Natural killer cell treated with Interleukin-12 subunit alpha and Interleukin-12 subunit beta and Interleukin-15 and Interleukin-18, amount 100 ng/mL, for 72 hours (primary cell): Measurements from ENCODE around the gene NMNAT2. TPM values are rescaled to one million over a fixed set of nuclear protein-coding genes. Genes with fewer than 3 reads are reported as not detected.
"Not testable (repeated sequence)": the region's sequence is repeated elsewhere in the genome, so short reads cannot be mapped to it uniquely, and the experiment has no call there.

Experiments
- ATAC-seq, 2 donors: fragments of 150-1000 bp; cut with Tn5 transposase in 1 of 2; sonication (Bioruptor Pico), chemical (Tn5 transposase) in 1 of 2; 2 replicates each; pipeline ENCODE4 v1.10.0; 2021
- DNase-seq: peaks from one replicate; pipeline ENCODE4 v3.0.0; 2022; ENCODE audit warnings: low spot score
- H3K27ac Mint-ChIP-seq, 2 donors: 1 replicate in 1 of 2; 2 replicates in 1 of 2; pipeline ENCODE4 v1.8.0; 2022; ENCODE audit warnings: mixed read lengths in 2 of 2, mild to moderate bottlenecking in 1 of 2, moderate library complexity in 1 of 2
- H3K27me3 Mint-ChIP-seq, 2 donors: 1 replicate in 1 of 2; 2 replicates in 1 of 2; pipeline ENCODE4 v1.8.0; 2022; ENCODE audit warnings: mixed read lengths in 2 of 2
- H3K36me3 Mint-ChIP-seq: one replicate; pipeline ENCODE4 v1.8.0; 2022; ENCODE audit warnings: mixed read lengths
- H3K4me1 Mint-ChIP-seq, 2 donors: 1 replicate in 1 of 2; 2 replicates in 1 of 2; pipeline ENCODE4 v1.8.0; 2022; ENCODE audit warnings: low read depth in 2 of 2, mixed read lengths in 2 of 2, mild to moderate bottlenecking in 1 of 2
- H3K4me3 Mint-ChIP-seq: one replicate; pipeline ENCODE4 v1.8.0; 2022; ENCODE audit warnings: mixed read lengths
- H3K9me3 Mint-ChIP-seq: 2 replicates; pipeline ENCODE4 v1.8.0; 2022; ENCODE audit warnings: mixed read lengths
- total RNA-seq, 2 donors: library from RNA; stranded (reverse); gene quantifications; one replicate each; pipeline ENCODE4 v1.2.3, GENCODE V29; 2022

The NMNAT2 gene
- total RNA-seq, 2 donors from 2014 or later, result not detected

DNA sequence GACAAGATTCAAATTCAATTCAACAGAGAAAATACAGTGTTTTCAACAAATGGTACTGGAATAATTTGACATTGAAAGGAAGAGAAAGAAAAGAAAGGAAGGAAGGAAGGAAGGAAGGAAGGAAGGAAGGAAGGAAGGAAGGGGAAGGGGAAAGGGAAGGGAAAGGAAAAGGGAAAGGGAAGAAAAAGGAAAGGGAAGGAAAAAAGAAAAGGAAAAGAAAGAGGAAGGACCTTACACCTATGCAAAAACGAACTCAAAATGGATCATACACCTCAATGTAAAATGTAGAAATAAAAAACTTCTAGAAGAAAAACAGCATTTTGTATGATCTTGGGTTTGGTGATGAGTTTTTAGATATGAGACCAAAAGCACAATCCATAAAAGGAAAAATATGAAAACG lies 19.9 kb upstream of the NMNAT2 start:
- ATAC-seq, result no peak
- no peaks in the 10 kb centered on the region for H3K4me1 Mint-ChIP-seq

DNA sequence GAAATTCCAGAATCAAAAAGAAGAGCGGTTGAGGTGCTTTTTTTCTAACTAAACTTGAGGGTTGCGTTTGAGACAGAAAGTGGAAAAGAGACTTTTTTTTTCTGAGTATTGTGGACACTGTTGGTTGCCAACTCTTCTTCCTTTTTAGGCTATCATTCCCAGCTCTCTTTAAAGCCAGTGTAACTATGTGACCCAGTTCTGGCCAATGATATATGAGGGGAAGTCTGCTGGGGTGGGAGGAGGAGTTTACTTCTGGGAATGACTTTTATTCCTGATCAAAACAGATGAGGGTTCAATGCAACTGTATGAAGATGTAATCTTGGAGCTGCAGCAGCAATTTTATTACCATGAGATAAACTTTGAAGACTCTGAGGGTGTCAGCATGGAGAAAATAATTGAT lies 17.3 kb upstream of the NMNAT2 start:
- Mint-ChIP-seq H3K4me1 (peaks cover 0 to 5% of the 10 kb centered on the region in 2 donors), H3K9me3 (no peaks in the 10 kb centered on the region), H3K36me3 (no peaks in the 10 kb centered on the region), H3K4me3 (no peak overlapping the region), H3K27ac (no peak overlapping the region), H3K27me3 (peaks cover 25 to 46% of the 10 kb centered on the region in 2 donors)
- no peak for DNase-seq
- ATAC-seq, result no peak

More for the DNA sequence above, 19.9 kb upstream of the NMNAT2 start:
- Mint-ChIP-seq H3K36me3 (no peaks in the 10 kb centered on the region), H3K9me3 (no peaks in the 10 kb centered on the region), H3K27me3 (peaks cover 31 to 33% of the 10 kb centered on the region in 2 donors), H3K27ac (no peak overlapping the region), H3K4me3 (no peak overlapping the region)
- DNase-seq, result no peak

DNA sequence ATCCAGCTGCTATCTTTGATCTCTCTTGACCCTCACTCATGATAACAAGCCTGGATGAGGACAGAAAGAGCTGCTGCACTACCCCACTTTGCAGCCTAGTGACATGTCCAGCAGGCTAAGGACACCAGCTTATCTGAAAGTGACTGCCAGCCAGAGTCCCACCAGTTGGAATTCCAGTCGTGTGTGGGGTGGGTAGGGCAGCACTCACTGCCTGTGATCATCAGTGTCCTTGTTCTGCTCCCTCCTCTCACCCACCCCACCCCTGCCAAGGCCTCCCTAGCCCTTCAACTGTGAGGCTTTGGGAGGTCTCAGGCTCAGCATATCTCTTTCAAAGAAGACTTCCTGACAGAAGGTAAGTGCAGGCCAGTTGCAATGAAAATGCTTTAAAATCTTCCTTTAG lies 15.5 kb upstream of the NMNAT2 start:
- no peak overlapping the region for H3K27ac Mint-ChIP-seq
- no peaks in the 10 kb centered on the region for H3K9me3 Mint-ChIP-seq
- H3K36me3 Mint-ChIP-seq, result no peaks in the 10 kb centered on the region
- ATAC-seq (no peak), DNase-seq (no peak)
- H3K4me1 Mint-ChIP-seq, result peaks cover 0 to 5% of the 10 kb centered on the region in 2 donors
- H3K27me3 Mint-ChIP-seq, result peaks cover 24 to 52% of the 10 kb centered on the region in 2 donors
- H3K4me3 Mint-ChIP-seq, result no peak overlapping the region

DNA sequence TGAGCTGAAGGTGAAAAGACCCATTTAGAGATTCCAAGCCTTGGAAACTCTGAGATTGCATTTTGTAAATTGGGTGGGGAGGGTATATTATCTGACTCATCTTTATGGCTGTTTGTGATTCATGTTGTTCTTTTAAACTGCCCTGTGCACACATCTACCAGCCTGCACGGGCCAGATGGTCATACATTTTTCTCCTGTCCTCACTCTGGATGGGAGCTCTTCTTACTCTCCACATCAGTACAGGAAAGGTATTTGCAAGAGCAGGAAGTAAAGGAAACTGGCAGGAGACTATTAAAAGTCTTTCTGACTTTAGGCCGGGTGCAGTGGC lies 14.3 kb upstream of the NMNAT2 start:
- no peak overlapping the region for H3K27ac Mint-ChIP-seq
- no peaks in the 10 kb centered on the region for H3K9me3 Mint-ChIP-seq
- H3K4me3 Mint-ChIP-seq, result no peak overlapping the region
- peaks cover 22 to 45% of the 10 kb centered on the region in 2 donors for H3K27me3 Mint-ChIP-seq
- ATAC-seq (no peak), DNase-seq (no peak)
- H3K36me3 Mint-ChIP-seq, result no peaks in the 10 kb centered on the region
- peaks cover 0 to 5% of the 10 kb centered on the region in 2 donors for H3K4me1 Mint-ChIP-seq

DNA sequence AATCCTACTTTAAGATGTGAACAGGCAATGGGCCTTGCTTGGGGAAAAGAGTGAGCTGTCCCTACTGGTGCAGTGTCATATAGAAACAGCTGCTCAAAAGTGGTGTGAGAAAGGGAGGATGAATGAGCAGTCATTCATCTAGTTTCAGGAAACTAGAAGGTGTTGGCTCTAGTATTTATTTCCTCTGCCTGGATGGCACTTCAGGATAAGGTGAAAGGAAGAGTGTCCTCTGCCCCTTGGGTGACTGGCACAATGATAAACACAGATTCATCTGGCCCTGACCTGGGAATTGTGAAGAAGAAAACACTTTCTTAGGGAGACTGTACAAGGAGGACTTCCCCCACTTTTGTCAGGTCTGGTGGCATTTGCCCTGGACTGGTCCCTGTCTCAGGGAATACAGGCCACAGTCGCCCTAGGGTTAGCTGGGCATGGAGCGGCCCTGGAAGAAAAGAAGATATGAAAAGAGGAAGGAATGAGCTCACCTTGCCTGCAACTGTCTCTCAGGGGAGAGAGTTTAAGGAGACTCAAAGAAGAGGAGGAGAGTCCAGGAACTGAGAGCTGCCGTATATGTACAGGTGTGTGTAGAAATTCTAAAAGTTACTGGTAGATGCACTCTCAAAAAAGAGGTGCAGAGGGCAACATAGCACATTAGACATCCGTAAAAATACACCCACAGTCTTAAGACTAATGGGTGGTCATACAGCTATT lies 13.8 kb upstream of the NMNAT2 start:
- H3K4me1 Mint-ChIP-seq, result peaks cover 0 to 5% of the 10 kb centered on the region in 2 donors
- DNase-seq (no peak), ATAC-seq (peak in 1 of 2 donors; percentile 24)
- H3K36me3 Mint-ChIP-seq, result no peaks in the 10 kb centered on the region
- H3K9me3 Mint-ChIP-seq, result no peaks in the 10 kb centered on the region
- H3K27ac Mint-ChIP-seq, result no peak overlapping the region
- H3K4me3 Mint-ChIP-seq, result no peak overlapping the region
- H3K27me3 Mint-ChIP-seq, result peaks cover 22 to 45% of the 10 kb centered on the region in 2 donors

DNA sequence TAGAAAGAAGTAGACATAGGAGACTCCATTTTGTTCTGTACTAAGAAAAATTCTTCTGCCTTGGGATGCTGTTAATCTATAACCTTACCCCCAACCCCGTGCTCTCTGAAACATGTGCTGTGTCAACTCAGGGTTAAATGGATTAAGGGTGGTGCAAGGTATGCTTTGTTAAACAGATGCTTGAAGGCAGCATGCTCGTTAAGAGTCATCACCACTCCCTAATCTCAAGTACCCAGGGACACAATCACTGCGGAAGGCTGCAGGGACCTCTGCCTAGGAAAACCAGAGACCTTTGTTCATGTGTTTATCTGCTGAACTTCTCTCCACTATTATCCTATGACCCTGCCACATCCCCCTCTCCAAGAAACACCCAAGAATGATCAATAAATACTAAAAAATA lies 9.4 kb upstream of the NMNAT2 start:
- ATAC-seq, H3K27ac Mint-ChIP-seq, H3K36me3 Mint-ChIP-seq, H3K4me3 Mint-ChIP-seq, H3K9me3 Mint-ChIP-seq, H3K4me1 Mint-ChIP-seq, DNase-seq: not testable (repeated sequence)
- peaks cover 24 to 43% of the 10 kb centered on the region in 2 donors for H3K27me3 Mint-ChIP-seq

DNA sequence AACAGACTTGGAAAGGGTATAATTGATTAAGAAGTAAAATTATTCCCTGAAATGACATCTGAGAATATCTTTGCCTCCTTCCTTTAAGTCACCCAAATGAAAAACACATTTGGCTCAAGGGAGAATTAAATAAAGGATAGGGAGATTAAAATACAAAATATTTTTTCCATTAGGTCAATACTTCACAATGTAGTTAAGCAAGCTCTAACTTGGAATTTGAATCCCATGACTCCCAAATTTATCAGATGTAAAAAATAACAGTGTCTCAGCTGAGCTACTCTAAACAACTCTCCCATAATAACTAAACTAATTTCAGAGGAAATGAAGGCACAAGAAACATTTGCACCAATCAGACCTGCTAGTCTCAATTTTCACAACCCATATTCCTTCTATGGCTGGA lies 6.5 kb upstream of the NMNAT2 start:
- Mint-ChIP-seq H3K9me3 (peaks cover under 1% of the 10 kb centered on the region), H3K4me1 (no peaks in the 10 kb centered on the region), H3K27me3 (peaks cover 35 to 48% of the 10 kb centered on the region in 2 donors), H3K4me3 (no peak overlapping the region), H3K36me3 (no peaks in the 10 kb centered on the region), H3K27ac (no peak overlapping the region)
- ATAC-seq, result no peak
- DNase-seq, result no peak

DNA sequence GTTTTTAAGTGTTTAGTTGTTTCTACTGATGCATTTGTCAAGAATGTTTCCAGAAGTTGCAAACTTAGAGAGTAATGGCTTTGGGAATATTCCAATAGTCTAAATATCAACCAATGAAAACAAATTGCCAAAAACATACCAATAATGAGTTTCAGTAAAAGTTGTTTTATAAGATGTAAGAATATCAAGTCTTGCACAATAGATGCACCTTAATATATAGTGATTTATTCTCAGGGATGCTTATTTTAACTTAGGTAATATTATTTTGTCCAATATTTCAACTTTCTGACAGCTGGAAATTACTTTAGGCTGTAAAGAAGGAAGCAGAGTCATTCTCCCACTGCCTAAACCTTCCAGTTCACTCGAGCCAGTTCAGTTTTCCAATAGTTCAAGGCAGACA lies 5.4 kb upstream of the NMNAT2 start:
- peaks cover 2 to 3% of the 10 kb centered on the region in 2 donors for H3K4me1 Mint-ChIP-seq
- no peak overlapping the region for H3K27ac Mint-ChIP-seq
- H3K36me3 Mint-ChIP-seq, result peaks cover 4% of the 10 kb centered on the region
- DNase-seq (no peak), ATAC-seq (no peak)
- H3K27me3 Mint-ChIP-seq, result peaks cover 39 to 53% of the 10 kb centered on the region in 2 donors
- no peak overlapping the region for H3K4me3 Mint-ChIP-seq
- peaks cover 4% of the 10 kb centered on the region for H3K9me3 Mint-ChIP-seq

DNA sequence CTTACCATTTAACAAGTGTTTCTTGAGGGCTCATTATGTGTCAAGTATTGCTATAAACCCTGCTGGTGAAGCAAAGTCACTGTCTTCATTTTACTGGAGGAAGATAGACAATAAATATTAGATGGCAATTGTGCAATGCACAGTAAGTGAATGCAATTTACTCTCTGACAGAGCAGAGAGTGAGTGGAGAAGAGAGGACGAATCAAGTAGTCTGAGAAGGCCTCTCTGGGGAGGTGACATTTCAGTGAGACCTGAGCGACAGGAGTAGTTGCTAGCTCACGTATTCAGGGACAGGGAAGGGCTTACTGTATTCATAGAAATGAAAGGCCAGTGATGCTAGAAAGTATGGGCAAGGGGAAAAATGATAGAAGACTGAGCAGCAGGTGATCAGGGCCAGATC lies 1.2 kb upstream of the NMNAT2 start:
- Mint-ChIP-seq H3K4me1 (peaks cover 16 to 23% of the 10 kb centered on the region in 2 donors), H3K36me3 (peaks cover 6% of the 10 kb centered on the region), H3K27ac (no peak overlapping the region), H3K4me3 (no peak overlapping the region), H3K27me3 (peaks cover 55 to 63% of the 10 kb centered on the region in 2 donors), H3K9me3 (peaks cover 4% of the 10 kb centered on the region)
- ATAC-seq (no peak), DNase-seq (no peak)

DNA sequence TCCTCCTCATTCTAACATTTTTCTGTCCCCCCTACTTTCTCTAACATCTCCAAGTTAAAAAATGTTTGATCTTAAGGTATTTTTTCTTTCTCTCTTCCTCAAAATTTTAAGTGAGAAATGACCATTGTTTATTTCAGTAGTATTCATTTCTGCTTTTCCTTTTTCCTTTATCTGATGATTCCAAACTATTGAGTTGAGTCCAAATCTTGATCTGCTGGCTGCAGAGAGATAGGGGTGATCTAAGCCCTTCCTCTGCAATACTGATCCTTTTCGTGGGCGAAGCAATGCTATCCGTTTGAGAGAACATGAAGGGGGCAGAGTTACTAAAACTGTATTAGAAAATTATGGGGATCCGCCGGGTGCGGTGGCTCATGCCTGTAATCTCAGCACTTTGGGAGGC lies 516 bp upstream of the NMNAT2 start:
- no peak for ATAC-seq
- Mint-ChIP-seq H3K36me3 (peaks cover 6% of the 10 kb centered on the region), H3K27ac (no peak overlapping the region), H3K27me3 (peaks cover 55 to 69% of the 10 kb centered on the region in 2 donors), H3K4me3 (peak overlapping the region; percentile 1), H3K9me3 (peaks cover 4% of the 10 kb centered on the region), H3K4me1 (peaks cover 16 to 23% of the 10 kb centered on the region in 2 donors)
- DNase-seq, result no peak

DNA sequence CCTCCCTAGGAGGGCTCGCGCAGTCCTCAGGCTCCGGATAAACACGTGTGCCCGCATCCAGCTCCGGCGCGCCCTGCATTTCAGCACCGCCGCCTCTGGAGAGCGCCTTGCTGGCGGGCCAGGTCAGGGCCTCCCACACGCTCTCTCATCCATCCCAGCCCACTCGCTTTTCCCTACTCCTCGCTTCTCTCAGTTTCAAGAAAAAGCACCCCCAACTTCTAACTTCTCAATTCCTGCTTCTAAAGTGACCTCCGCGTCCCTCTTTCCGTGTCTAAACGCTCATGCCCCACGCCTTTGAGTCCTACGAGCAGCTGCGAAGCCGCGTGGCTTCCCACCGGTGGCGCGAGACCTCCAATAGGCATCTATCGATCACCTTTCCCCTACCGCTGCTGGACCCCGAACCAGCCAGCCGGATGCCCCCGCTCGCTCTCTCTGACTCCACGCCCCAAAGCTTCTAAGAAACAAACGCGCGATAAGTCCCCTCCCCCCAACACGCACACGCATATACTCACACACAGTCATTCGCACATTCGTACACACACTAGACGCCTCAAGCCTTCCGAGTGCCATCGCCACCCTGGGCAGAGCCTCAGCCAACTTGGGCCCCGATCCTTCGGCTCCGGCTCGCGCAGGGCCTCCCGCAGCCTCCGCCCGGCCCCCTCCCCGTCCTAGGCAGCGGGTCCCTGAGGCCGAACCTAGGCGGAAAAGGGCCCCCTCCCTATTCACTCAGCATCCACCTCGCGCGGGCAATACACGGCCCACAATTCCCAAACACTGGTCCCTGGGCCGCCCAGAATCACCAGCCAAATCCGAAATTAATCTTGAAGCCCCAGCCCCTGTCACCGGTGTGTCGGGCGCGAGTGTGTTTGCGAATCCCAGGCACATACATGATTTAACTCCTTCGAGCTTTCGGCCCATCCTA lies 1.1 kb downstream of the NMNAT2 start:
- no peak for DNase-seq
- peak; percentile 52 to 64 for ATAC-seq
- Mint-ChIP-seq H3K27ac (no peak overlapping the region), H3K4me1 (peaks cover 16 to 23% of the 10 kb centered on the region in 2 donors), H3K4me3 (peak overlapping the region; percentile 3), H3K36me3 (peaks cover 6% of the 10 kb centered on the region), H3K27me3 (peaks cover 52 to 68% of the 10 kb centered on the region in 2 donors), H3K9me3 (peaks cover 4% of the 10 kb centered on the region)

DNA sequence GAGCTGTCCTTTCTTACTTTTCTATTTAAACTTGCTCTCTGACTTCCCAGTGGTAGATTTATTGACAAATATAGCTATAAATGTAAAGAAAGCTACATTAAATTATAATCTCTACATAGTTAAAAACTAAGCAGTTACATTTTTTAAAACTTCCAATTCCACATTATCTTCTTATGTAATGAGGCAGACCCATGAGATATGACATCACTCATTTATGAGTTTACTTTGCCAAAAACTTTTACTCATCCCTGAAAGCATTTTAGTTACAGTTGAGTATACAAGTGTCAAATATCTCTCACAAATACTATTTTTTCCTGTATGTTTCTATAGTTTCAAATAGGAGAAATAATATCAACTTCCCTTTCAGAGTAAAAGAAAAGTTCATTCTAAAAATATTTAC lies 3.8 kb downstream of the NMNAT2 start:
- H3K27me3 Mint-ChIP-seq, result peaks cover 37 to 43% of the 10 kb centered on the region in 2 donors
- H3K9me3 Mint-ChIP-seq, result peaks cover under 1% of the 10 kb centered on the region
- H3K4me3 Mint-ChIP-seq, result no peak overlapping the region
- H3K4me1 Mint-ChIP-seq, result peaks cover 16 to 23% of the 10 kb centered on the region in 2 donors
- no peak for ATAC-seq
- peaks cover 6% of the 10 kb centered on the region for H3K36me3 Mint-ChIP-seq
- no peak for DNase-seq
- no peak overlapping the region for H3K27ac Mint-ChIP-seq

DNA sequence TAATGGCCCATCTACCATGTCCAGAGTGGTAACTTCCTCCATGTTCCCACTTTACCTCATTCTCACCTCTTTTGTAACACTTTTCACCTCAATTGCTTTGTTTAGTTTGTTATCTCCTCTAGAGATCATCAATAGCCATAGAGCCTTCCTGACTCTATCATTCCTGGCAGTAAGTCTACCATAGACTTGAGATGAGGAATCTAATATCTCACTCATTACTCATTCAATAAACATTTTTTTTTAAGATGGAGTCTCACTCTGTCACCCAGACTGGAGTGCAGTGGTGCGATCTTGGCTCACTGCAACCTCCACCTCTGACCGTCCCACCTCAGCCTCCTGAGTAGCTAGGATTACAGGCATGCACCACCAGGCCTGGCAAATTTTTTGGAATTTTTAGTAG lies 7.1 kb downstream of the NMNAT2 start:
- Mint-ChIP-seq H3K4me1 (peaks cover 0 to 2% of the 10 kb centered on the region in 2 donors), H3K36me3 (no peaks in the 10 kb centered on the region), H3K9me3 (no peaks in the 10 kb centered on the region), H3K4me3 (no peak overlapping the region), H3K27me3 (peaks cover 19 to 25% of the 10 kb centered on the region in 2 donors), H3K27ac (no peak overlapping the region)
- DNase-seq, result no peak
- ATAC-seq, result no peak

DNA sequence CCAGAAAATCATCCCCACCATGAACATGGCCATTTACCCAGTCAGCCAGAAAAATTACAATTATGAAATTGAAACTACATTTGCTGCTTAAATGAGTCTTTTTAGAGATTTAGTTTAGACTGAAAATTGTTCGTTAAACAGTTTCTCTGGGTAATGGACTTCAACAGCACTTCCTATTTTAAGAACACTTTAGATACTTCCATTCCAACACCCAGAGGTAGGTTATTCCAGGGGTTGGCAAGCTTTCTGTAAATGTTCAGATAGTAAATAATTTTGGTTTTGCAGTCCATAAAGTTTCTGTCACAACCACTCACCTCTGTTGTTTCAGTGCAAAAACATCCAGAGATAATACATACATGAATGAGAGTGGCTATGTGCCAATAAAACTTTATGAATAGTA lies 10.2 kb downstream of the NMNAT2 start:
- no peak overlapping the region for H3K27ac Mint-ChIP-seq
- H3K27me3 Mint-ChIP-seq, result peaks cover 32 to 39% of the 10 kb centered on the region in 2 donors
- DNase-seq (no peak), ATAC-seq (no peak)
- H3K9me3 Mint-ChIP-seq, result no peaks in the 10 kb centered on the region
- H3K4me3 Mint-ChIP-seq, result no peak overlapping the region
- H3K4me1 Mint-ChIP-seq, result no peaks in the 10 kb centered on the region
- H3K36me3 Mint-ChIP-seq, result no peaks in the 10 kb centered on the region
